COLO668 (cell line): ENCODE data around the gene PRPH.
A peak's percentile ranks its signal among the peaks of the same experiment; 100 is the strongest.

Source experiments
- DNase-seq: peaks from one replicate; lab custom pipeline; 2025; ENCODE audit not compliant: unreplicated experiment; lab: John Stamatoyannopoulos, UW

Gene PRPH

GRCh38 chr12:49345051-49345824 lies 50.3 kb downstream of the PRPH start:
- peak; percentile 71 for DNase-seq

DNA sequence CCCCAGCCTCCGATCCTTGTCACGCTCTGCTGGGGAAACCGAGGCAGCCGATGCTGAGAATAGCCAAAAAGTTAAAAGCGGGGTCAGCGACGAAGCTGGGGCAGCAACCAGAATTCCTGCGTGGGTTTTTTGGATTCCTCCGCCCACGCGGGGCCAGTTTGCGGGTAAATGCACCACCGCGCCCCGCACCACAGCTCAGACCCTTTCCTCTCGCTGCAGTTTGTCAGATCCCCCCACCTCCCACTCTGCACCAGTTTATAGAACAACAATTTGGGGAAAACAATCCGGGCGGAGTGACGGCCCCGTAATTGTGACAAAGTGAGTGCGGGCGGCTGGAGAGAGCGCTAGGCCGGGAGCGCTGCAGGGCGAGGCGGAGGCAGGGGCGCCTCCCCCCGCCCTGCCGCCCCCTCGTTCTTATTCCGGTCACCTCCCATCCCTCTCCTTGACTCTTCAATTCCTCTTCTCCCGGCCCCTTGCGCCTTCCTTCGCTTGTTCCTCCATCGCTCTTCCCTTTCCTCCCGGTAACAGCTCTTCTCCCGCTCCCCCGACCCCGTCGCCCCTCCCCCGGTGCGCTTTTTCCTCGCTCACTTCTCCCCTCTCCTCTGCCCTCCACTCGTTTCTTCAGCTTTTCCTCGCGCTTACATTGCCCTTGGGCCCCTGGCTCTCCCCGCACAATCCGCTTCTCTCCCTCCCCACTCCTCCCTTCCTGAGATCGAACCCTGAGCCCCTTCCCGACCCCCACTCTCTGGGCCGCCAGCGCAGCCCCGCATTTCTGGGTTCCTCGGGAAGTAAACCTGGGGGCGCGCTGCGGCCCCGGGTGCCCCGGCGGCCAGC lies 51.1 kb downstream of the PRPH start:
- DNase-seq: peak; percentile 12

DNA sequence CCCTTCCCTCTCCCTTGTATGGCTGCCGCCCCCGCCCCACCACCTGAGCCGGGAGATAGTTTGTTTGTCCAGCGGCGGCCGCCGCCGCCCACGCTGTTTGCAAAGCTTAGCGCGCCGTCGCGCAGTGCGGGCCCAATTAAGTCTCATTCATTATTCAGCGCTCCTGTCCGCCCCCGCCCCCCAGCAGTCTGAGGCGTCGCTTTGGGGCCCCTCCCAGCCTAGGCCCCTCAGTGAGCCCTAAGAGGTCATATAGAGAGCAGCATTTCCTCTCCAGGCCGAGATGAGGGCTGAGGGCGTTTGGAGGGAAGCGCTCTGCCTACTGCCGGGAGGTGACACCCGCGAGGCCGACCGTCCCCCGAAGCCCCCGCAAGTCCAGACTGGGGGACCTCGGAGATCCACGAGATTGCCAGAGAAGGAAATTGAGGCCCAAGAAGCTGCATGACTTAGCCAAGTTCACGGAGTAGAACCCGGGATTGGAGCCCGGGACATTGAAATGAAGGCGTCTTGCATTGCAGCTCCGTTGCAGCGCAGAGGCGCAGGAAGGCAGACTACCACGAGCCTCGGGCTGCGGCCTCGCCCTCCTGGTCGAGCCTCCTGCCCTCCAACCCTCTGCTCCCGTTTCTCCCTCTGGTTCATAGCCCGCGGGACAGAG lies 51.8 kb downstream of the PRPH start, which contains the start of gene DNAJC22:
Gene DNAJC22, plus strand, starts transcription at position 230 of the 652 bp plus-strand sequence. CDS start 1,985 bp downstream, outside the sequence.
- peak; percentile 54 for DNase-seq

- DNase-seq: peak; percentile 87
Observed at GRCh38 chr12:49347311-49348193, 52.6 kb downstream of the PRPH start.
